HG02981 (cell line): ENCODE data around the gene IPO13.

Source experiments
- ATAC-seq: cut with Tn5 transposase; IDR thresholded peaks from one replicate; pipeline ENCODE4 v1.9.1; 2021; ENCODE audit warnings: mild to moderate bottlenecking, moderate library complexity; ENCODE audit not compliant: unreplicated experiment

IPO13 gene

GRCh38 chr1:43947874-43948437, 1.2 kb downstream of the IPO13 start:
- ATAC-seq = no peak

GRCh38 chr1:43949678-43950077, 2.9 kb downstream of the IPO13 start:
- ATAC-seq = no peak

GRCh38 chr1:43951021-43951985, 4.6 kb downstream of the IPO13 start:
- ATAC-seq = no peak

GRCh38 chr1:43952731-43953346, 6.1 kb downstream of the IPO13 start:
- no peak for ATAC-seq

- no peak for ATAC-seq
Observed at GRCh38 chr1:43953361-43953760, 6.6 kb downstream of the IPO13 start.

GRCh38 chr1:43954036-43954435, 7.3 kb downstream of the IPO13 start:
- no peak for ATAC-seq

GRCh38 chr1:43956234-43956633, 9.5 kb downstream of the IPO13 start:
- no peak for ATAC-seq

- no peak for ATAC-seq
Observed at GRCh38 chr1:43957407-43958040, 10.8 kb downstream of the IPO13 start.

GRCh38 chr1:43958351-43959255, 11.9 kb downstream of the IPO13 start:
- ATAC-seq = no peak

GRCh38 chr1:43960798-43961197, 14.0 kb downstream of the IPO13 start:
- no peak for ATAC-seq

GRCh38 chr1:43961692-43962091, 14.9 kb downstream of the IPO13 start:
- no peak for ATAC-seq

GRCh38 chr1:43962324-43962723, 15.6 kb downstream of the IPO13 start:
- no peak for ATAC-seq

- no peak for ATAC-seq
Observed at GRCh38 chr1:43963006-43963405, 16.3 kb downstream of the IPO13 start.

GRCh38 chr1:43963890-43964289, 17.1 kb downstream of the IPO13 start:
- ATAC-seq = no peak

GRCh38 chr1:43965316-43965715, 18.6 kb downstream of the IPO13 start:
- ATAC-seq = no peak

- ATAC-seq = no peak
Observed at GRCh38 chr1:43968348-43968948, 21.7 kb downstream of the IPO13 start.

GRCh38 chr1:43969416-43969745, 22.6 kb downstream of the IPO13 start:
- no peak for ATAC-seq

GRCh38 chr1:43969746-43970466, 23.2 kb downstream of the IPO13 start, which contains the start of gene DPH2:
TSS of gene DPH2 (plus strand) at chr1:43970010. CDS start at chr1:43970176, 166 bp downstream.
- peak; percentile 86 for ATAC-seq

- ATAC-seq = no peak
Observed at GRCh38 chr1:43970502-43970901, 23.8 kb downstream of the IPO13 start.
